Cerebellar cortex (tissue), 1 donor: ENCODE measurements around the gene CDK18.
"Not testable (repeated sequence)": the region's sequence is repeated elsewhere in the genome, so short reads cannot be mapped to it uniquely, and the experiment has no call there.

Source experiments
- DNase-seq: peaks from one replicate; pipeline ENCODE4 v3.0.0-alpha.2; 2015; ENCODE audit warnings: low spot score

Gene CDK18

GRCh38 chr1:205481218-205481617 is 23.3 kb upstream of the CDK18 start:
- DNase-seq, result no peak

- DNase-seq, result no peak
These were observed 22.8 kb upstream of the CDK18 start for GRCh38 chr1:205481629-205482151.

- not testable (repeated sequence) for DNase-seq
These were observed 21.9 kb upstream of the CDK18 start for GRCh38 chr1:205482587-205482986.

GRCh38 chr1:205483372-205483771 is 21.1 kb upstream of the CDK18 start:
- no peak for DNase-seq

GRCh38 chr1:205484985-205485967 is 19.2 kb upstream of the CDK18 start:
- DNase-seq, result peak; percentile 90

- no peak for DNase-seq
These were observed 18.2 kb upstream of the CDK18 start for GRCh38 chr1:205486258-205486657.

- peak; percentile 77 for DNase-seq
These were observed 16.3 kb upstream of the CDK18 start for GRCh38 chr1:205488074-205488723.

- no peak for DNase-seq
These were observed 12.7 kb upstream of the CDK18 start for GRCh38 chr1:205491794-205492193.

GRCh38 chr1:205492201-205492667 is 12.2 kb upstream of the CDK18 start:
- DNase-seq, result no peak

- no peak for DNase-seq
These were observed 11.7 kb upstream of the CDK18 start for GRCh38 chr1:205492774-205493173.

- no peak for DNase-seq
These were observed 11.0 kb upstream of the CDK18 start for GRCh38 chr1:205493241-205494085.

GRCh38 chr1:205494115-205494514 is 10.4 kb upstream of the CDK18 start:
- no peak for DNase-seq

GRCh38 chr1:205495237-205495823 is 9.1 kb upstream of the CDK18 start:
- DNase-seq, result peak; percentile 68

GRCh38 chr1:205496661-205497060 is 7.8 kb upstream of the CDK18 start:
- DNase-seq, result no peak

- DNase-seq, result no peak
These were observed 7.1 kb upstream of the CDK18 start for GRCh38 chr1:205497351-205497750.

- DNase-seq, result no peak
These were observed 4.7 kb upstream of the CDK18 start for GRCh38 chr1:205499789-205500188.

GRCh38 chr1:205500240-205501233 is 3.9 kb upstream of the CDK18 start:
- no peak for DNase-seq

- no peak for DNase-seq
These were observed 2.2 kb upstream of the CDK18 start for GRCh38 chr1:205502111-205502810.

- peak; percentile 50 for DNase-seq
These were observed 1.5 kb upstream of the CDK18 start for GRCh38 chr1:205502992-205503391.
